Measurements from ENCODE around the gene KLF1. TPM values are rescaled to one million over a fixed set of nuclear protein-coding genes. Genes with fewer than 3 reads are reported as not detected.

KLF1 gene
- total RNA-seq, 1 experiment from 2014 or later = 0.30 TPM

DNA sequence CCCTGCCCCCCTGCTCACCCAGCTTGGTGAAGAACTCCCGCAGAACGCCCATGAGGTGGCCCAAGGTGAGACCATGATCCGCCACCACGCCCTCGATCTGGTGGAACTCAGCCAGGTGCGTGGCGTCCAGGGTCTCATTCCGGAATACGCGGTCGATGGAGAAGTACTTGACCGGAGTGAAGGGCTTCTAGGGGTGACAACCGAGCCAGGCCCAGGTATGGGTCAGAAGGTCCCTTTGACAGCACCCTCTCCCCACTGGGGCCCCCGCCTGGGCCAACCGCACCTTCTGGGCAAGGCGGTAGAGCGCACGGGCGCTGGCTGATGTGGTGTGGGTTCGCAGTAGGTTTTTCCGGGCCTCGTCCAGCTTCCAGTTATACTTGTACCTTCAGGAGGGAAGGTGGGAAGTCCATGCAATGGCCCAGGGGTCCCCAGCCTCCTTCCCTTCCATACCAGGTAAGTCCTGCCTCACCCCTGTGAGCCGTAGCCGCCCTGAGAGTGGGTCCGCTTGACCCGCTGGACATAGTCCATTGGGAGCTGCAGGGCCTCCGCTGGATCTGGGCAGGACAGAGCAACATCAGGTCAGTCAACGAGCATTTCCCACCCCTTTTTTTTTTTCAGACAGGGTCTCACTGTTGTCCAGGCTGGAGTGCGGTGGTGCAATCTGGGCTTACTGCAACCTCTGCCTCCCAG, 37.8 kb upstream of the KLF1 start:
- TF ChIP-seq, protein P1, sequence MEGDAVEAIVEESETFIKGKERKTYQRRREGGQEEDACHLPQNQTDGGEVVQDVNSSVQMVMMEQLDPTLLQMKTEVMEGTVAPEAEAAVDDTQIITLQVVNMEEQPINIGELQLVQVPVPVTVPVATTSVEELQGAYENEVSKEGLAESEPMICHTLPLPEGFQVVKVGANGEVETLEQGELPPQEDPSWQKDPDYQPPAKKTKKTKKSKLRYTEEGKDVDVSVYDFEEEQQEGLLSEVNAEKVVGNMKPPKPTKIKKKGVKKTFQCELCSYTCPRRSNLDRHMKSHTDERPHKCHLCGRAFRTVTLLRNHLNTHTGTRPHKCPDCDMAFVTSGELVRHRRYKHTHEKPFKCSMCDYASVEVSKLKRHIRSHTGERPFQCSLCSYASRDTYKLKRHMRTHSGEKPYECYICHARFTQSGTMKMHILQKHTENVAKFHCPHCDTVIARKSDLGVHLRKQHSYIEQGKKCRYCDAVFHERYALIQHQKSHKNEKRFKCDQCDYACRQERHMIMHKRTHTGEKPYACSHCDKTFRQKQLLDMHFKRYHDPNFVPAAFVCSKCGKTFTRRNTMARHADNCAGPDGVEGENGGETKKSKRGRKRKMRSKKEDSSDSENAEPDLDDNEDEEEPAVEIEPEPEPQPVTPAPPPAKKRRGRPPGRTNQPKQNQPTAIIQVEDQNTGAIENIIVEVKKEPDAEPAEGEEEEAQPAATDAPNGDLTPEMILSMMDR (conservative IDR thresholded peaks at IDR 0.05; ENCODE audit: low read depth, low read length) = no peak
- TF ChIP-seq EZH2 (IDR thresholded peaks at IDR 0.05; ENCODE audit: borderline replicate concordance, low read depth, low read length, poor library complexity, severe bottlenecking) = no peak
- intact Hi-C loops (cut with micrococcal nuclease; ENCODE audit: unreplicated experiment) = no loop called here
- Histone ChIP-seq H3K4me1 (ENCODE audit: insufficient read depth, low read length, poor library complexity, severe bottlenecking) (no peaks in the 10 kb centered on the region), H3K9me3 (ENCODE audit: low read depth, low read length, poor library complexity, severe bottlenecking) (no peaks in the 10 kb centered on the region), H3K4me3 (ENCODE audit: low read depth, low read length, poor library complexity, severe bottlenecking) (no peak overlapping the region), H3K27ac (ENCODE audit: low read depth, low read length, poor library complexity, severe bottlenecking) (no peak overlapping the region), H3K36me3 (ENCODE audit: insufficient read depth, low read length, poor library complexity, severe bottlenecking) (peaks cover 64% of the 10 kb centered on the region), H3K27me3 (replicated peaks; ENCODE audit: insufficient read depth, low read depth, low read length, poor library complexity) (no peaks in the 10 kb centered on the region)
- POLR2A ChIA-PET (ENCODE audit: low non-redundant PET) = no interaction called here
- CTCF ChIA-PET = no interaction called here
- BruUV-seq (replicated peaks) = no TSS peak
- no peak for DNase-seq (ENCODE audit: low spot score)

DNA sequence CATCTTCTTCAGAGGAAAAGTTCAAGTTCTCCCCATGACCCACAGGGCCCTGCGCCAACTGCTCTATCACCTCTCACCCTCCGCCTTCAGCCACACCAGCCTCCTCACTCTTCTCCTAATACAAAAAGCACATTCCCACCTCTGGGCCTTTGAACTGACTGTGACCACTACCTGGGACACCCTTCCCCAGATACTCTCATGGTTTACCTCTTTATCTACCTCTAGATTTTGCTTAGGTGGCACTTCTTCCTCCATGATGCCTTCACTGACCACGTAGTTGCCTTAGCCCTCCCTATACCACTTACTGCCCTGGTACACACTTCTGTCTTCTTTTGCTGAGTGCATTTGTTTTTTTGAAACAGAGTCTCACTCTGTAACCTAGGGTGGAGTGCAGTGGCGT, 36.0 kb upstream of the KLF1 start:
- intact Hi-C loops (cut with micrococcal nuclease; ENCODE audit: unreplicated experiment) = no loop called here
- no peak for DNase-seq (ENCODE audit: low spot score)
- Histone ChIP-seq H3K4me1 (ENCODE audit: insufficient read depth, low read length, poor library complexity, severe bottlenecking) (no peaks in the 10 kb centered on the region), H3K9me3 (ENCODE audit: low read depth, low read length, poor library complexity, severe bottlenecking) (no peaks in the 10 kb centered on the region), H3K36me3 (ENCODE audit: insufficient read depth, low read length, poor library complexity, severe bottlenecking) (peaks cover 48% of the 10 kb centered on the region), H3K27me3 (replicated peaks; ENCODE audit: insufficient read depth, low read depth, low read length, poor library complexity) (no peaks in the 10 kb centered on the region), H3K4me3 (ENCODE audit: low read depth, low read length, poor library complexity, severe bottlenecking) (no peak overlapping the region), H3K27ac (ENCODE audit: low read depth, low read length, poor library complexity, severe bottlenecking) (no peak overlapping the region)
- ChIA-PET POLR2A (ENCODE audit: low non-redundant PET) (no interaction called here), CTCF (no interaction called here)
- BruUV-seq (replicated peaks) = no TSS peak
- TF ChIP-seq EZH2 (IDR thresholded peaks at IDR 0.05; ENCODE audit: borderline replicate concordance, low read depth, low read length, poor library complexity, severe bottlenecking) = no peak
- TF ChIP-seq, protein P1 (conservative IDR thresholded peaks at IDR 0.05; ENCODE audit: low read depth, low read length) = no peak

DNA sequence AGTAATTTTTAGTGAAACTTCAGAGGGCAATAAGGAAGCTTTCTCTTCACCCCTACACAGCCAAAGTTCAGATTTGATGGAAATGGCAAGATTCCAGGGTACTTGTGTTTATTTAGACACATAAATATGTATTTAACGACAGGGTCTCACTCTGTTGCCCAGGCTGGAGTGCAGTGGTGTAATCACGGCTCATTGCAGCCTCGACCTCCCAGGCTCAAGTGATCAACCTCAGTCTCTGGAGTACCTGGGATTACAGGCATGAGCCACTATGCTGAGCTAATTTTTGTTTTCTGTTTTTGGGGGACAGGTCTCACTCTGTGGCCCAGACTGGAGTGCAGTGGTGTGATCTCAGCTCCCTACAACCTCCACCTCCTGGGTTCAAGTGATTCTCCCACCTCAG, 34.0 kb upstream of the KLF1 start:
- intact Hi-C loops (cut with micrococcal nuclease; ENCODE audit: unreplicated experiment) = no loop called here
- peaks cover 33% of the 10 kb centered on the region for H3K36me3 ChIP-seq (ENCODE audit: insufficient read depth, low read length, poor library complexity, severe bottlenecking)
- CTCF ChIA-PET = no interaction called here
- POLR2A ChIA-PET (ENCODE audit: low non-redundant PET) = no interaction called here
- BruUV-seq (replicated peaks) = no TSS peak
- no peak overlapping the region for H3K27ac ChIP-seq (ENCODE audit: low read depth, low read length, poor library complexity, severe bottlenecking)
- H3K9me3 ChIP-seq (ENCODE audit: low read depth, low read length, poor library complexity, severe bottlenecking) = no peaks in the 10 kb centered on the region
- no peak for TF ChIP-seq EZH2 (IDR thresholded peaks at IDR 0.05; ENCODE audit: borderline replicate concordance, low read depth, low read length, poor library complexity, severe bottlenecking)
- TF ChIP-seq, protein P1 (conservative IDR thresholded peaks at IDR 0.05; ENCODE audit: low read depth, low read length) = no peak
- DNase-seq (ENCODE audit: low spot score) = no peak
- H3K27me3 ChIP-seq (replicated peaks; ENCODE audit: insufficient read depth, low read depth, low read length, poor library complexity) = no peaks in the 10 kb centered on the region
- H3K4me3 ChIP-seq (ENCODE audit: low read depth, low read length, poor library complexity, severe bottlenecking) = no peak overlapping the region
- H3K4me1 ChIP-seq (ENCODE audit: insufficient read depth, low read length, poor library complexity, severe bottlenecking) = no peaks in the 10 kb centered on the region
